ENCODE measurements around the gene GGT5.

GRCh38 chr22:24219750-24220149, 25.1 kb downstream of the GGT5 start:
- TF ChIP-seq POLR2AphosphoS5 (IDR thresholded peaks at IDR 0.05) = no peak
- TF ChIP-seq POLR2A (IDR thresholded peaks at IDR 0.05) = no peak
- no peak for TF ChIP-seq CTCF (IDR thresholded peaks at IDR 0.05)
- TF ChIP-seq EP300 (IDR thresholded peaks at IDR 0.05) = no peak
